Measurements from ENCODE around the gene TNFAIP2.

The TNFAIP2 gene

GRCh38 chr14:103122947-103123633 is at the start of gene TNFAIP2:
TNFAIP2 (plus strand) TSS chr14:103123461; CDS start chr14:103126458, 2,997 bp downstream.
- peak; percentile 53 to 54 for DNase-seq

- DNase-seq = no peak
Observed at GRCh38 chr14:103073876-103074728, 49.2 kb upstream of the TNFAIP2 start.

GRCh38 chr14:103074729-103075367 is 48.4 kb upstream of the TNFAIP2 start:
- no peak for DNase-seq

- peak; percentile 42 to 63 for DNase-seq
Observed at GRCh38 chr14:103078420-103078749, 44.9 kb upstream of the TNFAIP2 start.

DNA sequence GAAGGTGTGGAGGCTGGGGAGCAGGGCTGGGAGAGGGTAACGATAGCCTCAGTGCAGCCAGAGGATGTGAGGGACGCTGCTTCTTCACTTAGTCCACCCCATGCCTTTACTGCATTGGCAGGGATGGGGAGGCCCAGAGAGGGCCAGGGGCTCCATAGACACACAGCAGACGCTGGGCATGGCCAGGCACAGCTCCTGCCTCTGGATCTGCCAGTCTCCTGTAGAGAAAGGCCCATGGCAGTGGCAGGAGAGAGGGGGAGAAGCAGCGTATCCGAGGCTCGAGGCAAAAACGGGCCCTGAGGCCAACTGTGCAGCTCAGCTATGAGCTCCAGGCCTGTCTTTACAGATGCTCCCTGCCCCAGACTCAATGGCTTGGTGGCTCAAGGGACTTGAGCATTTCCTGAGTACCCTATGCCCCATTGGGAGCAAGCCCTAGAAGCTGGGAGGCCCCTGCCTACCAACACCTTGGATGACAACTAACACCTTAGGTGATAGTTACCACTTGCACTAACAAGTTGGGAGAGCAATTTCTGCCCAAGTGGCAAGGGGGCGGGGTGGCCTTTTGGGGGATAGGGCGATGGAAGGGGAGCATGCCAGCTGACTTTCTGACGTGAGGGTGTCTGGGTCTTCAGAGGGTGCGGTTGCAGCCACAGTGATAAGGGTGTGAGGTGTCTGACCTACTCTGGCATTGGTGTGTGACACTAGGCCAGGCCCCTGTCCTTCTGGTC is 44.2 kb upstream of the TNFAIP2 start:
- DNase-seq = no peak

- DNase-seq = no peak
Observed at GRCh38 chr14:103081951-103082350, 41.3 kb upstream of the TNFAIP2 start.

- no peak for DNase-seq
Observed at GRCh38 chr14:103084021-103084919, 39.0 kb upstream of the TNFAIP2 start, which contains the start of gene LBHD2. LBHD2 (plus strand) TSS chr14:103084210; CDS start chr14:103086013, 1,803 bp downstream.

- DNase-seq = no peak
Observed at GRCh38 chr14:103085106-103086091, 37.9 kb upstream of the TNFAIP2 start.

DNA sequence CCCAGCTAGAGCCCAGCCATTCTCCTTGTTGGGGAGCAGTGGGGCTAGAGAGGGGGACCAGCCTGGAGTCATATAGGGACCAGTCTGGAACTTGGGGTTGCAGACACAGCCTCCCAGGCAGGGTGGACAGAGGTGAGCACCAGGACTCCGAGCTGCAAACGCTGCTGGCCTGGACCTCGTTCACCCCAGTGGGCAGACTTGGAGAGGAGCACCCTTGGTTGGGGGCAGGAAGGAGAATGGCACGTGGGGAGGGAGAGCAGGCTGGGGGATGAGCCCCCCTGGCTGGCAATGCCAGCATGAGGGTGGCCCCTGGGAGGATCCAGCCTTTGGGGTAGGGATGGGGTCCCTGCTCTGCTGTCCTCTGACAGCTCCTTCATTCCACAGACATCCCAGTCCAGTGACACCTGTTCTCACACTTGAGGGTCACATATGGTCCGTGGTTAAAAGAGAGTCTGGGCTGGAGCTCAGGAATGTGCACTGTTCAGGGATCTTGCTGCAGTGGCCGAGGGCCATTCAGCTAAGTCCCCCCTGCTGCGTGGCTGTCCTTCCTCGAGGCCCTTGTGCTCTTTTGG is 36.4 kb upstream of the TNFAIP2 start:
- no peak for DNase-seq

GRCh38 chr14:103087343-103087835 is 35.9 kb upstream of the TNFAIP2 start:
- no peak for DNase-seq

DNA sequence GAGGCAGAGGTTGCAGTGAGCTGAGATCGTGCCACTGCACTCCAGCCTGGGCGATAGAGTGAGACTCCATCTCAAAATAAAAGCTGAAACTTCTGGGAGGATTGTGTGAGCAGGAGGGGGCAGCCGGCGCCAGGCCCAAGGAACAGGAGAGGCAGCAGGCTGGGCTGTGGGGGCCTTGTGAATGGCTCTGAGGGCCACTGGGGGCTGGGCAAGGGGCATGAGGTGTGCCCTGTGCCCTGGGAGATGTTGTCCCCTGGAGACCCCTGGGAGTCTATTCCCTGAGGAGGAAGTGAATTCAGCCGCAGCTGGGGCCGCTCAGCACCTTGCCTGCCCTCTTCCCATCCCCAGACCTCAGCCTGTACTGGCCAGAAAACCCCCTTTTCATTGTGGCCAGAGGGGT is 34.3 kb upstream of the TNFAIP2 start:
- DNase-seq = no peak

DNA sequence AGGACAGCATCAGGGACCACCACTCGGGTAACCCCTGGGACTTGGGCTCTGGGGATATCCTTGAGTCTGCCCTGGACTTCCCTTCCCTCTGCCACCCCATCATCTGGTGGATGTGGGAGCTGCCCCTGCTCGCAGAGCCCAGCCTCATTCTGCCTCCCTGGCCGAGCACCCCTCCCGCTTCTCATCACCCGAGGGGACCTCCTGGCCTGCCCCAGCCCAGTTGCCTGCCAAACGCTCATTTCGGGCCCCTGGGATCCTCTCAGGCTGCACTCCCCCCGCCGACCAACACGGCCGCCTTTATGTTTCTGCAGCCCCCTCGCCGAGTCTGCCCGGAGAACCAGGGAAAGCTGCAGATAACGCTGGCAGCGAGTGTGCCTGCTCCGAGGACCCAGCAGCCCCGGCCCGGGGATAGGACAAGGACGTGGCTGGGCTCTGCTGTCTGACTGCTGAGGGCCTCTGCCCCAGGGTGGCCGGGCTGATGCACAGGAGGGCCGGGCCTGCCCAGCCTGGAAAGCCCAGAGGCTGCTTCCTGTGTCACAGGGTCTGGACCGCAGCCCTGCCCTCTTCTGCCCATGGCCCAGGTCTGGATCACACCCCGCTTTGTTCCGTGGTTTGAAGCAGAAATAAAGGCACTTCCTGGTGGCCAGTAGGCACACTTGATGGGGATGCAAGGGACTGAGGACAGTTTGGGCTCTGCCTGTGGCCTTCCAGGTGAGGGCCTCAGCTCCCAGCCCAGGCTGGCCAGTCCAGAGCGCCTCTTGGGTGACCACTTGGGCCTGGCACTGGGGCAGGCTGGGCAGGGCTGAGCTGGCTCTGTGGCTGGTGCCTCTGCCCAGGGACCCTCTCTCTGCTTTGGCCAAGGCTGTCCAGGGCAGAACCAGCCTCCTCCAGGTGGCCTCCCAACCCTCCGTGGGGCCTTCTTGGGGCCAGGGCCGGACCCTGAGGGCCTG is 33.6 kb upstream of the TNFAIP2 start:
- DNase-seq = no peak

GRCh38 chr14:103090481-103091020 is 32.7 kb upstream of the TNFAIP2 start:
- no peak for DNase-seq

- peak; percentile 39 to 45 for DNase-seq
Observed at GRCh38 chr14:103091041-103091882, 32.0 kb upstream of the TNFAIP2 start.

GRCh38 chr14:103091883-103092222 is 31.4 kb upstream of the TNFAIP2 start:
- no peak for DNase-seq

- no peak for DNase-seq
Observed at GRCh38 chr14:103093856-103094405, 29.3 kb upstream of the TNFAIP2 start.
